Psoas muscle (tissue), 8 donors: Measurements from ENCODE around the gene MAP4K3. TPM values are rescaled to one million over a fixed set of nuclear protein-coding genes. Genes with fewer than 3 reads are reported as not detected.

Experiments
- ATAC-seq, 4 donors: fragments of 200-7000 bp; cut with Tn5 transposase; one replicate each; pipeline ENCODE4 v1.9.1; 2020; ENCODE audit warnings: moderate library complexity in 3 of 4, mild to moderate bottlenecking in 2 of 4
- DNase-seq, 2 donors: peaks; one replicate each; pipeline ENCODE4 v3.0.0-alpha.2; 2020
- H3K27ac ChIP-seq: fragments of 200-600 bp; one replicate; pipeline ENCODE4 v1.8.0; 2022
- H3K27me3 ChIP-seq, 3 donors: fragments of 200-600 bp in 1 of 3; one replicate each; pipeline versions ENCODE4 v1.6.1 to v1.8.0; 2013 to 2022; ENCODE audit warnings: low read length in 2 of 3, mild to moderate bottlenecking in 2 of 3, moderate library complexity in 1 of 3; ENCODE audit not compliant: insufficient read depth in 3 of 3
- H3K36me3 ChIP-seq, 2 donors: fragments of 200-600 bp in 1 of 2; one replicate each; pipeline versions ENCODE4 v1.6.1 to v1.8.0; 2013 to 2022; ENCODE audit warnings: low read depth in 1 of 2, mild to moderate bottlenecking in 1 of 2, moderate library complexity in 1 of 2; ENCODE audit not compliant: insufficient read depth in 1 of 2
- H3K4me1 ChIP-seq: fragments of 200-600 bp; one replicate; pipeline ENCODE4 v1.8.0; 2022
- H3K4me3 ChIP-seq: fragments of 200-600 bp; one replicate; pipeline ENCODE4 v1.8.0; 2022; ENCODE audit warnings: mild to moderate bottlenecking
- H3K9me3 ChIP-seq: fragments of 200-600 bp; one replicate; pipeline ENCODE4 v1.8.0; 2022
- CTCF ChIP-seq: fragments of 200-600 bp; IDR thresholded peaks from one replicate; pipeline ENCODE4 v1.8.0; 2022; ENCODE audit warnings: antibody characterized with exemption
- WGBS, 3 donors: extraction: QIAGEN DNeasy Blood & Tissue Kit; methylation state at CpG; one replicate each; pipeline versions ENCODE4 v1.1.6 to v1.1.7; 2013; 5-methylcytosine and 5-hydroxymethylcytosine counted together
- intact Hi-C, 2 donors: fragments of 100-400 bp; cut with DNase I; formaldehyde crosslinking; loops; one replicate each; pipeline versions ENCODE4 v1.11.0 to v1.14.2; 2022
- polyA plus RNA-seq, 3 donors: library from polyadenylated mRNA; stranded (reverse); fragments of 200-250 nt; gene quantifications; one replicate each; pipeline ENCODE4 v1.2.3, GENCODE V29; 2013
- total RNA-seq, 4 donors: library from RNA; stranded (reverse); fragmentation: NEBNext Ultra II Directional in 2 of 4; extraction: Animal tissue kit (Norgen Biotek cat#: 25700) in 2 of 4; gene quantifications; one replicate each; pipeline versions ENCODE4 v1.2.1 to v1.2.4, GENCODE V29; 2021 to 2023
- donor health status: healthy with polysubstance abuse.
- donor health status: DM: no; HTN: no; CAD: no; lungs with moderate emphysema.
- donor health status: Bipolar disorder and iron deficiency.
- donor health status: healthy.
- donor health status: DM: yes; HTN: yes; CAD: no.
- donor health status: DM: no; HTN: no; CAD: no.
- donor health status: DM: no; HTN: no; CAD: no.
- donor health status: DM: yes; HTN: yes; CAD: no.

The MAP4K3 gene
- total and polyA plus RNA-seq, 7 donors: 8.4 to 47.7 (median 31.0) TPM

- no peak overlapping the region for H3K4me3 ChIP-seq
These were observed 29.2 kb upstream of the MAP4K3 start for GRCh38 chr2:39466311-39466710.

GRCh38 chr2:39464864-39465263 is 27.8 kb upstream of the MAP4K3 start:
- H3K4me3 ChIP-seq: no peak overlapping the region
- H3K27ac ChIP-seq: no peak overlapping the region
- DNase-seq (no peak), ATAC-seq (no peak)
- H3K36me3 ChIP-seq: no peaks in the 10 kb centered on the region
- no peak for TF ChIP-seq CTCF
- peaks cover 17% of the 10 kb centered on the region for H3K4me1 ChIP-seq
- WGBS, 3 donors: 29 to 86% (median 45%) methylated on average over 1 of the region's 1 CpG
- no peaks in the 10 kb centered on the region for H3K9me3 ChIP-seq
- intact Hi-C loops: no loop called here
- no peaks in the 10 kb centered on the region for H3K27me3 ChIP-seq

More at GRCh38 chr2:39466311-39466710, 29.2 kb upstream of the MAP4K3 start:
- intact Hi-C loops: no loop called here
- 97 to 99% (median 98%) methylated on average over 6 of the region's 6 CpGs for WGBS, 3 donors
- Histone ChIP-seq H3K9me3 (no peaks in the 10 kb centered on the region), H3K4me1 (peaks cover 20% of the 10 kb centered on the region), H3K27ac (no peak overlapping the region), H3K36me3 (no peaks in the 10 kb centered on the region), H3K27me3 (no peaks in the 10 kb centered on the region)
- DNase-seq (no peak), ATAC-seq (no peak)
- no peak for TF ChIP-seq CTCF

- Histone ChIP-seq H3K36me3 (peaks cover 0 to 25% of the 10 kb centered on the region in 2 donors), H3K27ac (no peak overlapping the region), H3K9me3 (no peaks in the 10 kb centered on the region), H3K4me3 (no peak overlapping the region), H3K27me3 (no peaks in the 10 kb centered on the region), H3K4me1 (no peaks in the 10 kb centered on the region)
- WGBS, 3 donors: 94 to 98% (median 96%) methylated on average over 2 of the region's 2 CpGs
- no peak for TF ChIP-seq CTCF
- DNase-seq (no peak), ATAC-seq (no peak)
- intact Hi-C loops: no loop called here
These were observed 18.7 kb upstream of the MAP4K3 start for GRCh38 chr2:39455826-39456225.

- intact Hi-C loops: no loop called here
- WGBS, 3 donors: 96 to 99% (median 98%) methylated on average over 5 of the region's 5 CpGs
These were observed 15.3 kb upstream of the MAP4K3 start for GRCh38 chr2:39452396-39452795.

More at GRCh38 chr2:39452396-39452795, 15.3 kb upstream of the MAP4K3 start:
- no peaks in the 10 kb centered on the region for H3K27me3 ChIP-seq
- no peak overlapping the region for H3K4me3 ChIP-seq
- TF ChIP-seq CTCF: no peak
- peaks cover 0 to 20% of the 10 kb centered on the region in 2 donors for H3K36me3 ChIP-seq
- ATAC-seq (no peak), DNase-seq (no peak)
- H3K9me3 ChIP-seq: no peaks in the 10 kb centered on the region
- H3K27ac ChIP-seq: no peak overlapping the region
- no peaks in the 10 kb centered on the region for H3K4me1 ChIP-seq
